ENCODE results near the gene ZDHHC17.
A peak's percentile ranks its signal among the peaks of the same experiment; 100 is the strongest.

ZDHHC17 gene

DNA sequence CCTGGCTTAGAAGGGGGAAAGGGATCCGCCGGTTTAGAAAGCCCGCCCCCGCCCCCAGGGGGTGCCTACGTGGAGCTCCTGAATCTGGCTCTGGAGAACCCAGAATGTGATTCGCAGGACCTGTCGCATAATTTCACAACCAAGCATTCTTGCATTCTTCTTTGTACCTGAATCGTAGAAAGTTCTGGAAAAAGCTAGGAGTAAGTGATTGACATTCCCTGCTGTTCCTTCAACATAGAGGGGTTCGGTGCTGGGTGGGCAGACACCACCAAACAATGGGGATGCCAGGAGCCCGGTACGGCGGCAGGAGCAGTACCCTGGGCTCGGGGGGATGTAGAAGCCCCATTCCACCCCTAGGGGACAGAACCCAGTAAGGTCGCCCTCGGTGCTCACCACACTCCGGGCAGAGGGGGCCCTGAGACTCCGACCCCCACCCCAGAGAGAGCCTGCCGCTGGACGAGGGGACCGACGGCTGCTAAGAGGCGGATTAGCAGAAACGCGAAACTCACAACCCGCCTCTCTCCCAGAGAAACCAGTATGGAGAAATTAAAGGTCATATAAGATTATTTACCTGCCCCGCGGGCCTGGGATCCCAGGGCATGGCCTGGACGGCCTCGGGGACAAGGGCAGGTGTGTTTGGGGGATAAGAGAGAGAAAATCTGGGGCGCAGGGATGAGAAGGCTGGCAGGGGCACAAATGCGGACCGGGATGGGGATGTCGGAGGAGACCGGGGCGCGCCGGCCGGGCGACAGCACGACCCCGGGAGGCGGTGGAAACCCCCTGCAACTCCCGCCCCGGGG lies 114.4 kb downstream of the ZDHHC17 start:
- DNase-seq (ENCODE audit: low read depth in 2 of 2), result no peak

DNA sequence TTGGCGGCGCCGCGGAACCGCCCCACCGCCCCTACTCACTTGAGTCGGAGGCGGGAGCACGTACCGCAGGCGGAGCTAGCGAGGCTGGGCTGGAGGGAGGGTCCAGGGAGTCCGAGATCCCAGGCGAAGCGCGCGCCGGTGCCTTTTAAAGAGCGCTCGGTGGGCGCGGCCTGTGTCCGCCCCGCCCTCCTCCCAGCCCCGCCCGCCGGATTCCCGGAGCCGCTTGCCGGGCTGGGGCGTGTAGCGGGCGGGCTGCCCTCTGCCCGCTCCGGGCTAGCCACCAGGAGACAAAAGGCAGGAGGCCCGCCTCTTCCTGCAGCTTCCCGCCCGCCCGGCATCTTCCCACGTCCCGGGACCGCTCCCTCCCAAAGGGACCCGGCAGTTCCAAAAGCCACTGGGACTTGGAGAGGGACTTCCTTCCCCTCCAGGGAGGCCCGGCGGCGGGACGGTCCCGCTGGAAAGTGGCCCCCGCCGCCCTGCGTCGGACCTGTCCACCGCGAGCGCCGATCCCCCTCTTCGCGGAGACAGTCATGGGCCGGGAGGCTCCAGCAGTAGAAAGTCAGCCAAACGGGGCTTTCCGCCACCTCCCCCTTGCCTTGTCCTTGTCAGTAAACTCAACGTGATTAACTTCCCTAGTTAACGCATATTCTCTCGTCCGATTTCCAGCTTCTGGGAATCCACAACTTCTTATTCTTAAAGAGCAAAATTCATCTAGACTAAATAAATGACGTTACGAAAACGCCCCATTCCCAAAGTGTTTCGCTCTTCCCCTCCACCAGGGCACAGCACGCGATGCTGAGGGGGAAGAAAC lies 115.2 kb downstream of the ZDHHC17 start, which contains the start of gene CSRP2:
Gene CSRP2, minus strand, starts transcription at position 121 of the 811 bp plus-strand sequence. CDS start 12,759 bp downstream, outside the sequence.
- peak in 1 of 2 donors; percentile 29 for DNase-seq (ENCODE audit: low read depth in 2 of 2)

DNA sequence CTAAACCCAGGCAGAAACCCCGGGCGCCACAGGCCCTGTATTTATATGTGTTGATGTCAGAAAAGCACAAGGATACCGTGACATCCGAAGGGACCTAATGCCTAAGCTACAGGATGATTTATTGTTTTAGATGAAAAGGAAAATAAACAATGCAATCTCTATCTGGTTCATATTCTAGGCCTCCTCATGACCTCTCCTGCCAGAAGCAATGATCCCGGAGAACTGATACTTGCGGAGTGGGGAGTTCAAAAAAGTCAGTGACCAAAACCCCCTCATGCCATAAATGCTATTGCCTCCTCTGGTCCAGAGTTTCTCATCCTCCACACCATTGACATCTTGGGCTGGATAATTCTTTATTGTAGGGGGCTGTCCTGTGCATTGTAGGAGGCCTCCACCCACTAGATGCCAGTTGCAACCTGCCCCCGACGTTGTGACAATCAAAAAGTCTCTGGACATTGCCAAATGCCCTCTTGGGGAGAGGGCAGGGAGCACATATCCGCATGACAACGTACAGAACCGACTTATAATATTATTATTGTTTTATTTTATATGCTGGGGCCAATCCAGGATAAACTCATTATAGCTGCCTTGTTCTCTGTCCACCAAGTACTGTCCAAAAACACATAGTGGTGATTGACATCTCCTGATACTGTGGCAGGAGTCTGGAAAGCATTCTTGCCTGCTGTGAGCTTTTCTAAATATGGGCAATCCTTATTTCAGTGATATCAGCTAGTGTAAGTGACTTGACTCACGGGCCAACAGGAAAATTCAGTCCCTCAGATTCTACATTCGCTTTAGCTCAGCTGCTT lies 116.0 kb downstream of the ZDHHC17 start:
- DNase-seq (ENCODE audit: low read depth in 2 of 2), result no peak

DNA sequence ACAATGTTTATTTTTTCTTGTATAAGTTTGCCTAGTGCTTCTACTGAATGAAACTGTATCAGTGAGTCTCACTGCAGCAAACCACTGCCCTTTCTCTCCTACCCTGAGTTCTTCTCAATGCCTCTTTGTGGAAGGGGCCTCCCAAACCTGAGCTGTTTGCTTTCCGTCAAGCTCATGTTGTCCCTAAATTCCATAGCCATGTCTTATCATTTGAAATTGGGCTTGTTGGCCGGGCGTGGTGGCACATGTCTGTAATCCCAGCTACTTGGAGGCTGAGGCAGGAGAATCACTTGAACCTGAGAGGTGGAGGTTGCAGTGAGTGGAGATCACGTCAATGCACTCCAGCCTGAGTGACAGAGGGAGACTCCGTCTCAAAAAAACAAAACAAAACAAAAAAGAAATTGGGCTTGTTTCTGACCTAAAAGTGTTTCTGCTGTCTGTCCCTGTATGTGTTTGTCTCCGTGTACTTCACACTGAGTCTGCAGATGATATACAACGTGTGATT lies 116.7 kb downstream of the ZDHHC17 start:
- no peak for DNase-seq (ENCODE audit: low read depth in 2 of 2)

DNA sequence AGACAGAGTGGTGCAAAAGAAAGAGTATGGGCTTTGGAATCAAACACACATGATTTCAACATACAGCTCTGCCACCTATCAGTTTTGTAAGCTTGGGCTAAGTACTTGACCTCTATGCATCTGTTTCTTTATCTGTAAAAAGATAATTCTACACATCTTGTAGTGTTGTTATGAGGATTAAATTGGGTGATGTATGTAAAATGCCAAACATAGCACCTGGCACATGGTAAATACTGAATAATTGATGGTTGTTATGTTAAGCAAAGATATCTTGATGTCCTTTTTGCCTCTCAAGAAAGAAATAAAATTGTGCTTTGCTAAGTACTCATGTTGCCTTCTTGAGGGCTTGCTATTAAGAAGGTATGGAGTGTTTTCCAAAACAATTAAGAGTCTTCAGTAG lies 117.2 kb downstream of the ZDHHC17 start:
- DNase-seq (ENCODE audit: low read depth in 2 of 2), result no peak

DNA sequence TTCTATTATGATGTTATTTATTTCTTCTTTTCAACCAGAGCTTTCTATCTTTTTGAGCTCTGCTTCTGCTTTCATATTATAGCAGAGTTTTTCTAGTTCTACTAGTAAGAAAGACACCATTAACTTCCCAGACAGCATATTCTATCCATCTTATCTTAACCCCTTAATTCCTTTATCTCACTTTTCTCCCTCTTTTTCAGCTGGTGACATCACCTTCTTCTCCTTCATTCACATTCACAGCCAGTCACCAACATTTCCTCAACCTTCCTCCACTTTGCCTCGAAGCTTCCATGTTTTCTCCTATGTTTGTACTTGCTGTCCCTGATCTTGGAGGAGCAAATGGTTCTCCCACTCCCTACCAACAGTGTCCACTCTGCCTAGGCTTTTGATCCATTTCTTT lies 118.5 kb downstream of the ZDHHC17 start:
- DNase-seq (ENCODE audit: low read depth in 2 of 2), result no peak

DNA sequence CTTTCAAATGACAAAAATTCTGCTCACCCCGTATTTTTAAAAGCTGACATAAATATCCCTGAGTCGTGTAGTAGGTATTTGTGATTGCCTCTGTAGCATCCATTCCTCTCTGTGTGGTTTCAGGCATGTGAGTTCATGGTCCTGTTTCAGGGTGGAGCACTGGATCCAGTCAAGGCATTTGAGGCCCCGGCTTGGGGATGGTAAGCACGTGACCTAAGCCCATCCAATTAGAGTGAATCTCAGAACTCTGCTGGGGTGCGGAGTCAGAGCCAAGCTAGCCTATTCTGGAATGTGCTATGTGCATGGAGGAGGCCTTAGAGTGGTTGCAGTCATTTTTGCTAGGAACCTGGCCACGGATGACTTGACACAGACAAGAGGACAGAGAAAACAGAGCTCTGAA lies 119.2 kb downstream of the ZDHHC17 start:
- DNase-seq (ENCODE audit: low read depth in 2 of 2), result no peak

DNA sequence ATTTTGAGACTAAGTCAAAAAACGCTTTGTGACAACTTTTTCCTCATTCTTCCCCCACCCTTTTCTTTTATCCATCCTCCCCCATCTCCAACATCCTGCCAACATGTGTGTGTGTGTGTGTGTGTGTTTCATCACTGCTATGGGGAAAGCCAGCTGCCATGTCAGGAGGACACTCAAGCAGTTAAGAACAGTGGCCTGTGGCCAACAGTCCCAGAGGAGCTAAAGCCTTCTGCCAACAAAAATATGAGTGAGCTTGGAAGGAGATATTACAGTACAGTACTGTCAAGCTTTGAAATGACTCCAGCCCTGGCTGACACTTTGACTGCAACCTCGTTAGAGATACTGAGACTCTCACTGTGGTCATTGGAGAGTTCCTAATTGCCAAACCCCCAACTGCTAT lies 119.9 kb downstream of the ZDHHC17 start:
- no peak for DNase-seq (ENCODE audit: low read depth in 2 of 2)

DNA sequence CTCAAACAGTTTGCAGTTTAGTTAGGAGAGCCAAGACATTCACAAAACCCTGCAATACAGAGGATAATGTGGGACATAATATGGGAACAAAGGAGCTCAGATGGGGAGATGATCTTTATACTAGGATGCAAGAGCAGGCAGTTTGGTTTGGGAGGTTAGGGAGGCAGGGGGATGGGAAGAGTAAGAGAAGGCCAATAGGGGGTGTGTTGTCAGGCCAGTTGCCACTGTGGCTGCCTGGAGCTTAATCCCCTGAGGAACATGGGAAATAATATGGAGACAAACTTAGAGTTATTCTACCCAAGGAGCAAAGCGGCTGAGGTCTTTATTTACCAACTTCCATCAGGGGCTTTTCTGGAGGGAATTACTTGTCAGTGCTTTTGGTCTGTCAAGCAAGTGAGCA lies 124.9 kb downstream of the ZDHHC17 start:
- no peak for DNase-seq (ENCODE audit: low read depth in 2 of 2)

DNA sequence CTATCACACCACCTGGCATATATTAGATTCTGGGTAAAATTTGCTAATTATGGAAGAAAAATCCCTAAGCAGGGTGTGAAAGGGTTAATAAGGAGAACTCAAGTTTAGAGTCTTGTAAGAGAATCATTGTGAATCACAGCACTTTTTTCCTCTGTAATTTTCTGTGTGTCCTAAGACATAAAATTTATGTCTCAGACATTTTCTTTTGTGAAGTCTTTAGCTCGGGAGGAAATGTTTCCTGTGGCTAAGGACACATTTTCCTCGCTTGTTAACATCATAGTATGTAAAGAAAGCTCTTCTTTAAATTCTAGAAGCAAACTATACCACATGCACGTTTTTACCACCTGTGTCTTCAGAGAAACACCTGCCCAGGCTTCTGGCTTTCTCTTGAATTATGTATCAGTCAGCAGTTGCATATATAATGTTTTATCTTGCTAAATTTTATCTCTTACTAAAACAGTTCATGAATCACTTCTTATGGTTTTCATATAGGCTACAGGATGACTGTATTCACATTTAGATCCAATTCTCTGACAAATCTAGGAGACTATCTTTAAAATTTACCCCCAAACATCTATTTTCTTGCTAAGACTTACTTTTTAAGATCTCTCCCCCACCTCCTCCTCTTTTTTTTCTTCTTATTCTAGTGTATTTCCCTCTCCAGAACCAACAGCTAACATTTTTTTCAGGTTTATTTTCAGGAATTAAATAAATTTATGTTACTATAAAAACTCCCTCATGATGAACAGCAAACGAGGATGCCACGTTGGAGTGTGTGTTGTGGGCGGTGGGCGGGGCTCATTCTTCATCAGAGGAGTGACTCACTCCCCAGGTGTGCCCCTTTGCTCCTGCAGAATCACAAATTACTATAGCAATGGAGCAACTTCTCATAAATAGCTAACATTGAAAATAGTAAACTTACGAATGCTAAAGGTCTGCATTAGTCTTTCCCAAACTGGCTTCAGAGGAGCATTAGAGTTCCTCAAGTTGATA lies 126.5 kb downstream of the ZDHHC17 start:
- DNase-seq (ENCODE audit: low read depth in 2 of 2), result peak in 1 of 2 donors; percentile 40

DNA sequence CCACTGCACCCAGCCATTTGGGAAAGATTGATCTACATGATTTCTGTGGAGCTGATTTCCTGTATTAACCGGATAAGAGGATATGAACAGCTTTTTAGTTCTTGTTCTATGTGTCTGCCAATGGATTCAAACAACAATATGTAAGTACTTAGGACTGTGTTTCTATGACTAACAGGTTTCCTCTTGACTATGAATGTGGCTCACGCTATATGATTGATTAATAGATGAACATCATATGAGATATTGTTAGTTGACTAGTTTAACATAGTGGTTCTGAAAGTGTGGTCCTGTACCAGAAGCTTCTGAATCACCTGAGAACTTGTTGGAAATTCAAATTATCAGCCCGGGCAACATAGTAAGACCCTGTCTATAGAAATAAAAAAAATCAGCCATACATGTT lies 127.7 kb downstream of the ZDHHC17 start:
- DNase-seq (ENCODE audit: low read depth in 2 of 2), result no peak

DNA sequence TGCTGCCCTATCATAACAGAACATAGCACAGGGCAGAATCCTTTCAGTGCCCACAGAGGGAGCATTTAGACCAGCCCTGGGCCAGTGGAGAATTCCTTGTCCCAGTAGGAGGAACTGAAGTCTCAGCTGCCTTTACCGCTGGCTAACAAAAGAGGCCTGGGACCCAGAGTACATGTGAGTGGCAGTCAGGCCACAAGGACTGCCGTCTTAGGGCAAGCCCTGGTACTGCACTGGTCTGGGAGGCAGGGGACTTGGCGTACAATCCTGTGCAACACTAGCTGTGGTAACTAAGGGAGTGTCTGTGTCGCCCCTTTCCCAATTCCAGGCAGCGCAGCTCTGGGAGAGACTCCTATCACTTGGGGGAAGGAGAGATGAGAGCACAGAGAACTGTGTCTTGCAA lies 131.9 kb downstream of the ZDHHC17 start:
- no peak for DNase-seq (ENCODE audit: low read depth in 2 of 2)

DNA sequence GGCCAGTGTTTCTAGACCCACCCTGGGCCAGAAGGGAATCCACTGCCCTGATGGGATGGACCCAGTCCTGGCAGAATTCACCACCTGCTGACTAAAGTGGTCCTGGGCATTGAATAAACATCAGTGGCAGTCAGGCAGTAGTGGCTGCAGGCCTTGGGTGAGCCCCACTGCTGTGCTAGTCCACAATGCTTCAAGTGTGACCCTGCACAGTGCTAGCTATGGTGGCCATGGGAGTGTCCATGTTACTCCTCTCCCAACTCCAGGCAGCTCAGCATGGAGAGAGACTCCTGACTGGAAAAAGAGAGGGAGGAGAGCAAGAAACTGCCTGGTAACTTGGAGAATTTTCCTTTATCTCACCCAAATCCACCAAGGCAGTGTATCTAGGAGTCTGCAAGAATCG lies 132.4 kb downstream of the ZDHHC17 start:
- DNase-seq (ENCODE audit: low read depth in 2 of 2), result no peak

DNA sequence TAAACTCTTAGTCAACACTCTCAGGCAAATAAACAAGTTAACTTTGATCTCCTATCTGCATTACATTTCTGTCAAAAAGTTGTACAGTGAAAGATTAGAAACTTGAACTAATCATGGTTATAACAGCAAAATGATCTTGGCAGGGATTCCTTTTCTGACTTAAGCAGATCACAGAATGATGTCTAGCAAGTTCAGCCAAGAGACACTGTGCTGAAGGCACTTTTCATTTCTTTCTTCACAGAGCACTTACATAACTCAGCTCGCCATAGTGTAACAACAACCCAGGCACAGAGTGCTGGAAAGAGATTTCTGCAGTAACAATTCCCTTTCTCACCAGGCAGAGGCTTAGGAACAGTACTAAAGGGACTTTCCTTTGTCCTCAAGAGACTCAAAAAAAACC lies 134.5 kb downstream of the ZDHHC17 start:
- DNase-seq (ENCODE audit: low read depth in 2 of 2), result no peak

DNA sequence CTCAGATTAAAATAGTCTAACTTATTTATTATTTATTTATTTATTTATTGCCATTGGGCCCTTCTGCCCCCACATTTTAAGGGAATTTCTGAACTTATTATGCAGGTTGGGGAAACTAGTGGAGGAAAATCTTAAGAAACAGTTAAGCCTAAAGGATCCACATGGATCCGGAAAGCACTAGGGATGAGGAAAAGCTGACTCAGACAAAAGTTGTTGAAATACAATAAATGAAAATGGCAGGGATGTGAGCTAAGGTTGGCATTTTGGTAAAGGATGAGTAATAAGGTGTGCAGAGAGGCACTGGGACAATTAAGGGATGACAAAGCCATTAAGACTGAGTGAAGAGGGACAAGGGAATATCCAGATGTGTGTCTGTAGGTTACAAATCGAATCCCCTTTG lies 135.6 kb downstream of the ZDHHC17 start:
- no peak for DNase-seq (ENCODE audit: low read depth in 2 of 2)

DNA sequence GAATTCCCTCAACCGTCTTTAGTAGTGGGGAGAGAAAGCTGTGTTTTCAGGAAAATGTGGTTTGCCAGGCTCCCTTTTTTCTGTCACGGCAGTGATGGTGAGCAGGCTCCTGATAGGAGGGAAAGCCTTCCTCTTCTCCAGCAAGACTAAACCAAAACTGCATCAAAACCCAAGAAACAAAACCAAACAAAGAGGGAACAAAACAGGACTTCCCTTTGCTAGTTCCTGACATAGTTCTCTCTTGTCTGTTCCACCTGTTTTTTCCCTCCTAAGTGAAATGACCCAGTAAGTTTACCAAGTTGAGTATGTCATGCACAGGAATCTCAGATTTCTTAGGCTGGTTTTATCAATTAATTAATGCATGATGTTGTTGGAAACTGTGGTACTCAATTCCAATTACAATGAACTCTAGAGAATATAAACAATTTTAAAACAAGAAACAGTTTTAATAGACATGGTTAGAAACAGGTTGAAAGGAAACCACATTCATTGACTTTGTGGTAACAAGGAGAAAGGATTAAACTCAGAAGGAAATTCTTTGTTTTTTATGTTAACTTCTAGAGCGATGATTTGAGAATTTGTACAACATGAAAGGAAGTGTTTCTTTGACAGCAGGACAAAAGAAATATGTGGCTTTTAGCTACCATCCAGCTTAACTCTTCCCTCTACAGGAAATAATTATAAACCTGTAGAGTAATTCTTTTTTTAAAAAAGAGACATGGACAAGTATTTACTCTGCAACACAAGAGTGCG lies 137.9 kb downstream of the ZDHHC17 start:
- DNase-seq (ENCODE audit: low read depth in 2 of 2), result no peak

All from stimulated activated CD4-positive, alpha-beta T cell treated with anti-CD3 and anti-CD28 coated beads, Interleukin-1b, Interleukin-23, amount 100 ng/mL, for 1 hour (primary cell).